Activated T-cell treated with anti-CD3 and anti-CD28 coated beads for 4 hours (primary cell): Measurements from ENCODE around the gene MAP4K4.
"Not testable (repeated sequence)": the region's sequence is repeated elsewhere in the genome, so short reads cannot be mapped to it uniquely, and the experiment has no call there.

Experiments
- DNase-seq: peaks from one replicate; pipeline ENCODE4 v3.0.0-alpha.2; 2020

MAP4K4 gene

GRCh38 chr2:101881131-101881530, 183.6 kb downstream of the MAP4K4 start:
- DNase-seq: no peak

DNA sequence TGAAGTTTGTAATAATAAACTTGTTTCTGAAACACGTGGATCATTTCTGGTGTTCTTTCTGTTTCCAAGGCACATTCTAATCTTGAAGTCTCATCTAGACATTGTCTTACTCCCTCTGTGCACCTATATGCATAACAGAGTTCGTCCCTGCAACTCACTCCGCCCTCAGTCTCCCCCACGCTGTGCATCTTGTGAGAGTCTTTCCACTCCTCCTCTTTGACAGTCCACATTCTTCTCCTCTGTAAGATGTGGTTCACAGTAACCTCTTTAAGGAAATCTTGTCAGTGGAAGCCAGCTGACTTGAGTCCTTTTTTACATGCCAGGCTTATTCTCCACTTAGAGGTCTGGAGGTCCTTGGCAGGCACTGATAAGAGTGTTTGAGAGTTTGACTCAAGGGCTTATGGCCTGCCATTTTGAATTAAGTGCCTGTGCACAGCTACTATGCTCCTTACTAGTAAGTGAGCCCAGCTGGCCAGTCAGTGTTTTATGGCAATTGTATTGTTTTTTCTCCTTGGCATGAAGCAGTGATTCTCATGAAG, 185.3 kb downstream of the MAP4K4 start:
- DNase-seq: no peak

DNA sequence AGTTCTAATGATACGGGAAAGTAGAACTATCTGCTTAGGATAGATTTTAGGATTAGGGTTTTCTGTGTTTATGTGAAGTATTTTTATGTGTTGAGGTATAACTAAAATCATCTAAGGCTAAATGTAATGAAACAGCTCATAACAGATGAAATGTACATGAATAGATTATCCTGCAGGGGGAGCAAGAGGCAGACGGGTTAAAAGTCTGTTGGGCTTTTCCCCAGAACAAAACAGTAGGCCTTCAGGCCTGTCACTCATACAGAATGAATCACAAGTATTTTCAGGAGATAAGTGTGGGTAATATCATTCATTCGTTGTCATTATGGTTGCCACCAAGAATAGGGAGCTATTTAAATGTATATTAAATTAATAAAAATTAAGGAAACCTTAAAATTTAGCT, 186.4 kb downstream of the MAP4K4 start:
- no peak for DNase-seq

GRCh38 chr2:101884423-101884822, 186.9 kb downstream of the MAP4K4 start:
- DNase-seq: no peak

DNA sequence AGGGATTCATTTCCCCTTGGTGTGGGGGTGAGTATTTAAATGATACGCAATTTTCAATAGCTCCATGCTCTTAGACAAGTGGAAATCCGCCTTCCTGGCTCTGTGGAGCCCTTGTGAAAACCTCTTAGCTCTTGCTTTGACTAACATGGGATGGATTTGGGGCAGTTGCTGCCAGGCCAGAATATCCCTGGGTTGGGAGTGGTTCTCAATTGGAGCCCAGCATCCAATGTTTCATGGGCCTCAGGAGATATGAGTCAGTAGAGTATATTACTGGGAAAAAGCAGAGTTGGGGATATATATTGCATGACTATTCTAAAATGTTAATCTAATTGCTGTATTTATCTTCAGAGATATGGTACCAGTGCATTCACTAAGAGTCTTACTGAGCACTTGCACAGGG, 189.8 kb downstream of the MAP4K4 start:
- no peak for DNase-seq

GRCh38 chr2:101889460-101890098, 192.1 kb downstream of the MAP4K4 start:
- DNase-seq: no peak

- no peak for DNase-seq
These were observed 194.9 kb downstream of the MAP4K4 start for GRCh38 chr2:101892377-101892776.

- DNase-seq: no peak
These were observed 196.3 kb downstream of the MAP4K4 start for GRCh38 chr2:101893681-101894381.

DNA sequence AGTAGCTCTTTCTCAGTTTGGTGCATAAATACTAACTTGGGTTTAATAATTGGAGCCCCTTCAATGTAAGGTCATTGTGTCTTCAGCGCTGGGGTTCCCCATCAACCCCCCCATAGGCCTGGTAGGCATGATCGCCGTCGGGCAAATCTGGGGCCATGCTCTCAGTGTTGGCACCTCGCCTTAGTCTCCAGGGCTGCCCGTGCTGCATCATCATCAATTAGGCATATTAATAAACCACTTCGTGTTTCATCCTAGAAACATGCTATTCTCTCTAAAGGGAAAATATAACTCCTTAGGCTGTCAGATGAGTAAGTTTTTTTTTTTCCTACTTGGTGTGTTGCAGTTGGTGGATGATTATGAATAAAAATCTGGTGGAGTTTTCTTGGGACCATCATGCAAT, 197.5 kb downstream of the MAP4K4 start:
- no peak for DNase-seq

GRCh38 chr2:101895819-101896322, 198.4 kb downstream of the MAP4K4 start:
- no peak for DNase-seq

DNA sequence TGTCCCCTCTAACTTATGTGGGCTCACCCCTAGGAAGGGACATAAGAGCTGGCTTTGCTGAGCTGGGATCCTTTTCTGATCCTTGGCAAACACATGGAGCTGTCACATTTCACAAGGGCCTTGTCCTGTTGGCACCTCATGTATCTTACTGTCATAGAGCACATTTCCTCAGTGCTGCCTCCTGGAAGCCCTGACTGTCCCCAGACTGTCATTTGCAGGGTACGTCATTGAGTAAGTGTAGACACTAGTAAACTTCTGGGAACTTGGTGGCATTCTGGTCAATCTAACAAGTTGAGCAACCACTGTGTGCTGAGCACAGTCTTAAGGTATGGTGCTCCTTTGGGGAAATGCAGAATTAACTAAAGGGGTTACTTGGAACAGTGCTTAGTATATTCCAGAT, 199.8 kb downstream of the MAP4K4 start:
- DNase-seq: no peak

DNA sequence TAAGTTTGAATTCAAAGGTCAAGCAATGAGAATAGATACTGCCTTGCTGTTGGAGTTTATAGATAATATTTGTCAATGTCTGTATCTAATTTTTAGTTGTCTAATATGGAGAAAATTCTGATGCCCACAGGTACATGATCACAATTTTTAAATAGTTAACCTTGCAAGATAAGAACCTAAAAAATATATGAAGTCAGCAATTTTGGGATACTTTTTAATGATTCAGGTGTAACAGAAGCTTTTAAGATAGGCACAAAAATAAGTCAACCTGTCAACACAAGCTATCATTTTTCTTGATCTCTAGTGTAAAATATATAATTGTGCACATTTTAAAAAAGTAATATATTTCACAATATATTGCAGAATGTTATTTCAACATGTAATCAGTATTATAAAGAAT, 201.8 kb downstream of the MAP4K4 start:
- no peak for DNase-seq

DNA sequence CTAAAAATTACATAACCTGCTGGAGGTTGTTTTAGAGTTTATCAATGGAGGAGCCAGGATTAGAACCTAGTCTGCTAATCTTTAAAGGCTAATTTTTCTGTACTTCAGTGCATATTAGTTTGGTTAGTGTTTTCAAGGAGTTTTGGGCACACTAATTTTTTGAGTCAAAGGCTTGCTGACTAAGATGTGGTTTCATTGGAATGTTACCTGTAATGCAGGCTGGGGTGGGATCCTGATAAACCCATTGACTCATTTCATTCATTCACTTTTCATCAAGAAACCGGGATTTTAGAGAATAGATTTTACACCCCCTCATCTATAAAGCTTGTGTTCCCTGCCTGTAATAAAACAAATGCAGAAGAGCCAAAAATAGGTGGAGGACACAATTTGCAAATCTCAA, 202.4 kb downstream of the MAP4K4 start:
- DNase-seq: no peak

DNA sequence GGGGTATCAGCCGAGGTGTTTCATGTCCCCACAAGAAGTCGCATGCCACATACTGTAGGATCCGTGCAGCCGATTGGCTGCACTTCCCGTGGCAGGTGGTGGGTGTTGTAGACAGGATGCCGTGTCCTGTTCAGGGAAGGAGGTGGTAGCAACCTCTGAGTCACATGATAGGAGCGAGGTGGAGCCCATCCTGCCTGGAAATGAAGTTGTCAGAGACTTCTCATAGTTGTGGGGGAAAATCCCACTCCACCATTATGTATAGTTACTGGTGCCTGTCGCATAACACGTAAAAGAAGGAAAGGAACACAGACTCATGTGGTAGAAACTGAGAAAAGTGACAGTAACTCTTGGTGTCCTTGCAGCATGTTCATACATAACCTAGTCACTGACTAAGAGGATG, 202.9 kb downstream of the MAP4K4 start:
- no peak for DNase-seq

DNA sequence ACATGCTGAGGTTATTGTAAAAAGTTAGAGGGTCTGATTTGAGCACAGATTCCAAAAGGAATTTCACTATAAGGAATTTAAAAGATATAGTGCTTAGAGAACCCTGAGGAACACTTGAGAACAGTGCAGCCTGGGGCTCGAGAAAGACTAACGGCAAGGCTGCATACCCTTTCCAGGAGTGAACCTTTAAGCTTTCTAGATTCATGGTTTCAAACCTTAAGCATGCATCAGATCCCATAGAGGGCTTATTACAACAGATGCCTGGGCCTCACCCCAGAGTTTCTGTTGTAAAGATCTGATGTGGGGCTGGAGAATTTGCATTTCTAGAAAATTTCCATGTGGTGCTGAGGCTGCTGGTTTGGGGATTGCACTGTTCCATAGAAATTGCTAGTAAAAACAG, 203.7 kb downstream of the MAP4K4 start:
- no peak for DNase-seq

GRCh38 chr2:101902169-101902568, 204.7 kb downstream of the MAP4K4 start:
- no peak for DNase-seq

DNA sequence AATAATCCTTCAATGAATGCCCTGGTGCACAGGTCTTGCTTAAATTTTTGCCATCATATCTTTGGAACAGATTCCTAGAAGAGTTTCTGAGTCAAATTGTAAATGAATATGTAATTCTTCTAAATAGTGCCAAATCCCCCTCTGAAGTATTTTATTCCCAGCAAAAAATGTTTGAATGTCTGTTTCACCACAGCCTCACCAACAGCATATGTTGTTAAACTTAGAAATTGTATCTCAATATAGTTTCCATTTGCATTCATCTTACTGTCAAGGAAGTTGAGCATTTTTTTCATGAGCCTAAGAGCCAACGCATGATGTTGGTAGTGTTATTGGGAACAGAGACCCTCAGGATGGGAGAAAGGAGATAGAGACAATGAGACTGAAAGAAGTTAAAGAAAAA, 207.4 kb downstream of the MAP4K4 start:
- DNase-seq: no peak

DNA sequence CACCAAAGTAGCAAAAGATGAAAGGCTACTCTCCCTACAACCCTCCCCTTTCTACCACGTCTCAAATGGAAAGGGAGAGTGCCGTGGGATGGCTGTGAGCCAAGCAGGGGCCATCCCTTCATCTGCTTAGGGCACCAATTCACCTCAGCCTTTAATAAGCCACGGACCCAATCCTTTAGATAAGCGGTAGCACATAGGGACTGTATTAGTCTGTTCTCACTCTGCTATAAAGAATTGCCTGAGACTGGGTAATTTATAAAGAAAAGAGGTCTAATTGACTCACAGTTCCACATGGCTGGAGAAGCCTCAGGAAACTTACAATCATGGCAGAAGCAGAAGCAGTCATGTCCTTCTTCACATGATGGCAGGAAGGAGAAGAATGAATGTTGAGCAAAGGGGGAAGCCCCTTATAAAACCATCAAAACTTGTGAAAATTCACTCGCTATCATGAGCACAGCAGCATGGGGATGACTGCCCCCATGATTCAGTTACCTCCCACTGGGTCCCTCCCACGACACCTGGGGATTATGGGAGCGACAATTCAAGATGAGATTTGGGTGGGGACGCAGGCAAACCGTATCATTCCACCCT, 208.3 kb downstream of the MAP4K4 start:
- no peak for DNase-seq

GRCh38 chr2:101909760-101910159, 212.3 kb downstream of the MAP4K4 start:
- DNase-seq: no peak

DNA sequence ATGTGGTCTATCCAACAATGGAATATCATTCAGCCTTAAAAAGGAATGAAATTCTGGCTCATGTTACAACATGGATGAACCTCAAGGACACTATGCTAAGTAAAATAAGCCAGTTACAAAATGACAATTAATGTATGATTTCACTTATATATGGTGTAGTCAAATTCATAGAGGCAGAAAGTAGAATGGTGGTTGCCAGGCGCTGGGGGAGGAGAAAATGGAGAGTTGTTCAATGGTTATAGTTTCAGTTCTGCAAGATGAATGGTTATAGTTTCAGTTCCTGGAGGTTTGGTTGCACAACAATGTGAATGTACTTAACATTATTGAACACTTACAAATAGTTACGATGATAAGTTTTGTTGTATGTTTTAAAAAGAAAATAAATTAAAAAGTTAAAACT, 215.0 kb downstream of the MAP4K4 start:
- no peak for DNase-seq

- DNase-seq: no peak
These were observed 223.9 kb downstream of the MAP4K4 start for GRCh38 chr2:101921319-101921952.

DNA sequence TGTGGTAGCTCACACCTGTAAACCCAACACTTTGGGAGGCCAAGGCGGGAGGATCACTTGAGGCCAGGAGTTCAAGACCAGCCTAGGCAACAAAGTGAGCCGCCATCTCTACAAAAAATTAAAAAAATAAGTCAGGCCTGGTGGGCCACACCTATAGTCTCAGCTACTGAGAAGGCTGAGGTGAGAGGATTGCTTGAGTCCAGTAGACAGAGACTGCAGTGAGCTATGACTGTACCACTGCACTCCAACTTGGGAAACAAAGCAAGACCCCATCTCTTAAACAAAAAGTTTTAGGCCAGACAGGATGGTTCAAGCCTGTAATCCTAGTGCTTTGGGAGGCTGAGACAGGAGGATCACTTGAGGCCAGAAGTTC, 224.4 kb downstream of the MAP4K4 start:
- no peak for DNase-seq

DNA sequence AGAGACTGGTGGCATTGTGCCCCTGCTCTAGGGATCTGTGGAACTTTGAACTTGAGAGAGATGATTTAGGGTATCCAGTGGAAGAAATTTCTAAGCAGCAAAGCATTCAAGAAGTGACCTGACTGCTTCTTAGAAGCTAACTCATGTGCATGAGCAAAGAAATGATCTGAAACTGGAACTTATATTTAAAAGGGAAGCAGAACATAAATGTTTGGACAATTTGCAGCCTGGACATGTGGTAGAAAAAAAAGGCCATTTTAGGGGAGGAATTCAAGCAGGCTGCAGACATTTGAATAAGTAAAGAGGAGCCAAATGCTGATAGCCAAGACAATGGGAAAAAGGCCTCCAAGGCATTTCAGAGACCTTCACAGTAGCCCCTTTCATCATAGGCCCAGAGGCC, 226.8 kb downstream of the MAP4K4 start:
- not testable (repeated sequence) for DNase-seq

DNA sequence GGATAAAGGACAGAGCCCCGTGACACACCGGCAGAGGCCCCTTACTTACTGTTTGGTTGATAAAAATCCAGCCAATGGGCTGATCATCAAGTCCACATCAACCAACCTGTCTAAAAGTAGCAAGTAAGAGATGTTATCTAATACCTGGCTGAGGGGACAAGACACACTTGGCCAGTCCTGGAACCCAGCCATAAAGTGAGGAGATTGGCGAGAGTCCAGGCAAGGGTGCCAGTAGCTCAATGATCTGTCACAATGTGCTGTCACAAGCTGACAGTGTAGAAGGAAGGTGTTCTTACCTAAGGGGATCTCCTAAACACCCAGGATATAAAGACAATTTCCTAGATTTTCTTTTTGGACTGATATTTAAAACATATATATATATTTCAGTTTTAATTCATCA, 232.5 kb downstream of the MAP4K4 start:
- DNase-seq: no peak
